ENCODE results near the gene NFATC3. TPM values are rescaled to one million over a fixed set of nuclear protein-coding genes. Genes with fewer than 3 reads are reported as not detected.

The NFATC3 gene
- total RNA-seq, 4 donors from 2014 or later = 22.6 to 74.0 (median 48.4) TPM

GRCh38 chr16:68179855-68180254 is 94.7 kb downstream of the NFATC3 start:
- intact Hi-C loops (cut with DNase I; ENCODE audit: low total_unique reads) = no loop called here
- Histone ChIP-seq H3K9me3 (no peaks in the 10 kb centered on the region), H3K27me3 (no peaks in the 10 kb centered on the region), H3K36me3 (no peaks in the 10 kb centered on the region), H3K27ac (no peak overlapping the region), H3K4me1 (no peaks in the 10 kb centered on the region), H3K4me3 (no peak overlapping the region)
- TF ChIP-seq CTCF (IDR thresholded peaks at IDR 0.05) (no peak), POLR2A (IDR thresholded peaks at IDR 0.05) (no peak)
- DNase-seq = no peak

GRCh38 chr16:68183046-68183445 is 97.9 kb downstream of the NFATC3 start:
- no peaks in the 10 kb centered on the region for H3K27me3 ChIP-seq
- H3K9me3 ChIP-seq = no peaks in the 10 kb centered on the region
- DNase-seq = no peak
- no peak overlapping the region for H3K27ac ChIP-seq
- TF ChIP-seq POLR2A (IDR thresholded peaks at IDR 0.05) = no peak
- no peak for TF ChIP-seq CTCF (IDR thresholded peaks at IDR 0.05)
- no peak overlapping the region for H3K4me3 ChIP-seq
- intact Hi-C loops (cut with DNase I; ENCODE audit: low total_unique reads) = no loop called here
- no peaks in the 10 kb centered on the region for H3K4me1 ChIP-seq
- H3K36me3 ChIP-seq = no peaks in the 10 kb centered on the region

- TF ChIP-seq CTCF (IDR thresholded peaks at IDR 0.05) (no peak), POLR2A (IDR thresholded peaks at IDR 0.05) (no peak)
Measured at GRCh38 chr16:68186877-68187276, 101.7 kb downstream of the NFATC3 start.

GRCh38 chr16:68187505-68187904 is 102.3 kb downstream of the NFATC3 start:
- no peak overlapping the region for H3K4me3 ChIP-seq
- no peak overlapping the region for H3K27ac ChIP-seq
- no peaks in the 10 kb centered on the region for H3K9me3 ChIP-seq
- intact Hi-C loops (cut with DNase I; ENCODE audit: low total_unique reads) = no loop called here
- no peaks in the 10 kb centered on the region for H3K27me3 ChIP-seq
- H3K36me3 ChIP-seq = no peaks in the 10 kb centered on the region
- DNase-seq = no peak
- no peaks in the 10 kb centered on the region for H3K4me1 ChIP-seq
- no peak for TF ChIP-seq CTCF (IDR thresholded peaks at IDR 0.05)
- TF ChIP-seq POLR2A (IDR thresholded peaks at IDR 0.05) = no peak

More at GRCh38 chr16:68186877-68187276, 101.7 kb downstream of the NFATC3 start:
- H3K4me1 ChIP-seq = no peaks in the 10 kb centered on the region
- no peaks in the 10 kb centered on the region for H3K27me3 ChIP-seq
- no peak overlapping the region for H3K4me3 ChIP-seq
- intact Hi-C loops (cut with DNase I; ENCODE audit: low total_unique reads) = no loop called here
- no peak overlapping the region for H3K27ac ChIP-seq
- no peaks in the 10 kb centered on the region for H3K9me3 ChIP-seq
- H3K36me3 ChIP-seq = no peaks in the 10 kb centered on the region
- no peak for DNase-seq

GRCh38 chr16:68188170-68188569 is 103.0 kb downstream of the NFATC3 start:
- Histone ChIP-seq H3K36me3 (no peaks in the 10 kb centered on the region), H3K4me1 (no peaks in the 10 kb centered on the region), H3K27ac (no peak overlapping the region), H3K27me3 (no peaks in the 10 kb centered on the region), H3K9me3 (no peaks in the 10 kb centered on the region), H3K4me3 (no peak overlapping the region)
- TF ChIP-seq POLR2A (IDR thresholded peaks at IDR 0.05) (no peak), CTCF (IDR thresholded peaks at IDR 0.05) (no peak)
- intact Hi-C loops (cut with DNase I; ENCODE audit: low total_unique reads) = no loop called here
- no peak for DNase-seq

All from uterus (tissue), 4 donors.